HL-60 (cell line): ENCODE results near the gene TMCO4.

Experiments
- GABPA ChIP-seq: IDR thresholded peaks from 2 replicates; pipeline ENCODE4 v1.6.1; 2012; ENCODE audit warnings: low read depth
- TF ChIP-seq, protein P1 (sequence below): IDR thresholded peaks from one replicate; pipeline ENCODE4 v1.5.1; 2011; ENCODE audit warnings: low read length, control low read depth, inconsistent platforms; ENCODE audit not compliant: insufficient read depth

DNA sequence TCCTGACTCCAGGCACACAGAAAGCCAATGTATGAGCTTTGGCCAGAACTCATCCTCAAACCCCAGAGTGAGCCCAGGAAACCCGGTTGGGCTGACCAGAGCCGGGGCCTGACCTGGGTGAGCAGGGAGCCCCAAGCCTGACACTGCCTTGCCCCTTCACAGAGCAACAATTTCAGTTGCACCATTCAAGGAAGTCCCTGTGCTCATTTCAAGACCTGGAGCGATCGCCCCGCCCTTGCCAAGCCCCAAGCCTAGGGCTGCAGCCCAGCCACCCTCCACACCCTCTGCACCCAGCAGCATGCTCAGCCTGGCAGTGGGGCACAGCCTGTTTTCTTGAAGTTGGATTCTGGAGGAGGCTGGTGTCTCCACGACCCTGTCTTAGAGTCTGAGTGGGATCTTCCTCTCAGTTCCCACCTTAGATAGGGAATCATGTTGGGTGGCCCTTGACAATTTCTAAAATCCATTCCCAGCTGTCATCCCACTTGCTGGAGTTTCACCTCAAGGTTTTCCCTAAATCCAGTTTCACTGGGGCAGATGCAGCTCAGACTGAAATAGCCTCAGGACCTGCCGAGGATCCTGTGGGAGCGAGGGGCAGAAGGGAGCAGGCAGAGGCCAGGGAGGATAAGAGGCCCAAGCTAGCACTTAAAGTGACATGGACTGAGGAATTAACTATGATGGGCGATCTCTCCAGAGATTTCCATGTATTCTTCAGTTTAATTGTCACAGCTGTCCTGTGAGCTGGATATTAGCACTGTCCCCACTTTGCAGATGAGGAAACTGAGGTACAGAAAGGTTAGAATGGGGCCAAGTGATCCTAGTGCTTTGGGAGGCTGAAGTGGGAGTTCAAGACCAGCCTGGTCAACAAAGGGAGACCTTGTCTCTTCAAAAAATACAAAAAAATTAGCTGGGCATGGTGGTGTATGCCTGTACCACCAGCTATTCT is 153.1 kb downstream of the TMCO4 start:
- TF ChIP-seq GABPA: no peak
- TF ChIP-seq, protein P1, sequence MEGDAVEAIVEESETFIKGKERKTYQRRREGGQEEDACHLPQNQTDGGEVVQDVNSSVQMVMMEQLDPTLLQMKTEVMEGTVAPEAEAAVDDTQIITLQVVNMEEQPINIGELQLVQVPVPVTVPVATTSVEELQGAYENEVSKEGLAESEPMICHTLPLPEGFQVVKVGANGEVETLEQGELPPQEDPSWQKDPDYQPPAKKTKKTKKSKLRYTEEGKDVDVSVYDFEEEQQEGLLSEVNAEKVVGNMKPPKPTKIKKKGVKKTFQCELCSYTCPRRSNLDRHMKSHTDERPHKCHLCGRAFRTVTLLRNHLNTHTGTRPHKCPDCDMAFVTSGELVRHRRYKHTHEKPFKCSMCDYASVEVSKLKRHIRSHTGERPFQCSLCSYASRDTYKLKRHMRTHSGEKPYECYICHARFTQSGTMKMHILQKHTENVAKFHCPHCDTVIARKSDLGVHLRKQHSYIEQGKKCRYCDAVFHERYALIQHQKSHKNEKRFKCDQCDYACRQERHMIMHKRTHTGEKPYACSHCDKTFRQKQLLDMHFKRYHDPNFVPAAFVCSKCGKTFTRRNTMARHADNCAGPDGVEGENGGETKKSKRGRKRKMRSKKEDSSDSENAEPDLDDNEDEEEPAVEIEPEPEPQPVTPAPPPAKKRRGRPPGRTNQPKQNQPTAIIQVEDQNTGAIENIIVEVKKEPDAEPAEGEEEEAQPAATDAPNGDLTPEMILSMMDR: no peak
